Measurements from ENCODE around the gene PARP15.

GRCh38 chr3:122681284-122681973 lies 104.0 kb downstream of the PARP15 start:
- TF ChIP-seq CTCF (IDR thresholded peaks at IDR 0.05) (no peak), POLR2AphosphoS5 (IDR thresholded peaks at IDR 0.05) (no peak), POLR2A (IDR thresholded peaks at IDR 0.05) (no peak), EP300 (IDR thresholded peaks at IDR 0.05) (no peak)

Measured in gastroesophageal sphincter (tissue), 3 donors.